Colonic mucosa (tissue), 4 donors: ENCODE measurements around the gene IQUB. TPM values are rescaled to one million over a fixed set of nuclear protein-coding genes. Genes with fewer than 3 reads are reported as not detected.

Experiments used
- DNase-seq: peaks from one replicate; pipeline ENCODE4 v3.0.0-alpha.2; 2020
- H3K27ac ChIP-seq: fragments of 200-600 bp; one replicate; pipeline ENCODE4 v1.8.0; 2021
- H3K27me3 ChIP-seq: fragments of 200-600 bp; one replicate; pipeline ENCODE4 v1.8.0; 2021
- H3K36me3 ChIP-seq: fragments of 200-600 bp; one replicate; pipeline ENCODE4 v1.8.0; 2021
- H3K4me1 ChIP-seq: fragments of 200-600 bp; one replicate; pipeline ENCODE4 v1.8.0; 2021; ENCODE audit warnings: mild to moderate bottlenecking
- H3K4me3 ChIP-seq: fragments of 200-600 bp; one replicate; pipeline ENCODE4 v1.8.0; 2021
- H3K9ac ChIP-seq, 2 donors: one replicate each; pipeline ENCODE4 v1.7.0; 2013; ENCODE audit warnings: control low read depth in 2 of 2, low read depth in 2 of 2, low read length in 2 of 2
- H3K9me3 ChIP-seq: fragments of 200-600 bp; one replicate; pipeline ENCODE4 v1.8.0; 2021
- CTCF ChIP-seq: fragments of 200-600 bp; IDR thresholded peaks from one replicate; pipeline ENCODE4 v1.8.0; 2022; ENCODE audit warnings: antibody characterized with exemption, mild to moderate bottlenecking
- intact Hi-C: fragments of 100-400 bp; cut with DNase I; formaldehyde crosslinking; loops from one replicate; pipeline ENCODE4 v1.14.1; 2022
- total RNA-seq, 2 donors: library from RNA; stranded (reverse); fragmentation: NEBNext Ultra II Directional in 1 of 2; extraction: Animal tissue kit (Norgen Biotek cat#: 25700) in 1 of 2; gene quantifications; one replicate each; pipeline ENCODE4 v1.2.1, GENCODE V29; 2021
- donor health status: healthy.
- donor health status: DM: no; HTN: no; CAD: no.
- donor health status: DM: no; HTN: no; CAD: no.

The IQUB gene
- total RNA-seq, 2 donors from 2014 or later, result 0.16 TPM; not detected in 1

- no peak for TF ChIP-seq CTCF
- H3K9ac ChIP-seq, result no peak overlapping the region
These were observed 36.4 kb downstream of the IQUB start for GRCh38 chr7:123498031-123498430.

GRCh38 chr7:123494193-123494796, 40.1 kb downstream of the IQUB start:
- peak; percentile 31 for DNase-seq
- TF ChIP-seq CTCF, result peak; percentile 63
- no peaks in the 10 kb centered on the region for H3K4me1 ChIP-seq
- intact Hi-C loops, result loop anchor here (5.0 to 10.0 kb wide), 2 partner anchors 43 to 371 kb away; no protein-coding TSS in a partner anchor
- no peak overlapping the region for H3K9ac ChIP-seq
- no peak overlapping the region for H3K4me3 ChIP-seq
- no peak overlapping the region for H3K27ac ChIP-seq
- no peaks in the 10 kb centered on the region for H3K9me3 ChIP-seq
- no peaks in the 10 kb centered on the region for H3K36me3 ChIP-seq
- H3K27me3 ChIP-seq, result no peaks in the 10 kb centered on the region

More at GRCh38 chr7:123498031-123498430, 36.4 kb downstream of the IQUB start:
- H3K4me1 ChIP-seq, result no peaks in the 10 kb centered on the region
- H3K4me3 ChIP-seq, result no peak overlapping the region
- intact Hi-C loops, result loop anchor here (10.0 kb wide), 1 partner anchor 367 kb away; no protein-coding TSS in a partner anchor
- DNase-seq, result no peak
- H3K9me3 ChIP-seq, result no peaks in the 10 kb centered on the region
- no peaks in the 10 kb centered on the region for H3K36me3 ChIP-seq
- H3K27ac ChIP-seq, result no peak overlapping the region
- H3K27me3 ChIP-seq, result no peaks in the 10 kb centered on the region

- Histone ChIP-seq H3K9ac (no peak overlapping the region), H3K4me1 (no peaks in the 10 kb centered on the region), H3K27me3 (no peaks in the 10 kb centered on the region), H3K27ac (no peak overlapping the region), H3K36me3 (no peaks in the 10 kb centered on the region), H3K4me3 (no peak overlapping the region), H3K9me3 (no peaks in the 10 kb centered on the region)
- no peak for TF ChIP-seq CTCF
- intact Hi-C loops, result loop anchor here (5.0 to 10.0 kb wide), 2 partner anchors 45 to 372 kb away; no protein-coding TSS in a partner anchor
- DNase-seq, result no peak
These were observed 41.9 kb downstream of the IQUB start for GRCh38 chr7:123492485-123492884.

GRCh38 chr7:123485721-123486120, 48.7 kb downstream of the IQUB start:
- H3K27me3 ChIP-seq, result no peaks in the 10 kb centered on the region
- no peak overlapping the region for H3K4me3 ChIP-seq
- no peaks in the 10 kb centered on the region for H3K36me3 ChIP-seq
- H3K9me3 ChIP-seq, result no peaks in the 10 kb centered on the region
- intact Hi-C loops, result no loop called here
- DNase-seq, result no peak
- no peak overlapping the region for H3K9ac ChIP-seq
- H3K27ac ChIP-seq, result no peak overlapping the region
- no peaks in the 10 kb centered on the region for H3K4me1 ChIP-seq
- no peak for TF ChIP-seq CTCF

- H3K27me3 ChIP-seq, result no peaks in the 10 kb centered on the region
- no peak for TF ChIP-seq CTCF
- DNase-seq, result no peak
- no peaks in the 10 kb centered on the region for H3K9me3 ChIP-seq
- H3K36me3 ChIP-seq, result no peaks in the 10 kb centered on the region
- intact Hi-C loops, result no loop called here
- H3K27ac ChIP-seq, result no peak overlapping the region
- no peak overlapping the region for H3K4me3 ChIP-seq
- H3K9ac ChIP-seq, result no peak overlapping the region
- no peaks in the 10 kb centered on the region for H3K4me1 ChIP-seq
These were observed 49.2 kb downstream of the IQUB start for GRCh38 chr7:123485187-123485586.
